HepG2 (cell line): ENCODE data around the gene PA2G4. TPM values are rescaled to one million over a fixed set of nuclear protein-coding genes. Genes with fewer than 3 reads are reported as not detected.

Experiments
- ATAC-seq: fragments of 200-7000 bp; cut with Tn5 transposase; 3 replicates; pipeline ENCODE4 v1.9.1; 2020; ENCODE audit warnings: mild to moderate bottlenecking, moderate library complexity
- BruUV-seq: library from RNA; stranded (reverse); fragments of 400-500 nt; replicated peaks from 2 replicates; lab custom pipeline; 2021; lab: Mats Ljungman, UMichigan
- CTCF ChIA-PET: fragments of 300-600 bp; formaldehyde crosslinking; extraction: SDS; loops from one replicate; lab custom pipeline; 2021; ENCODE audit warnings: low total read pairs, inconsistent platforms, low intra/inter-chr PET ratio; lab: Yijun Ruan, JAX
- POLR2A ChIA-PET: fragments of 350-600 bp; sonication (Branson Sonifier 250); formaldehyde crosslinking; loops from one replicate; lab custom pipeline; 2020; ENCODE audit warnings: antibody characterized with exemption, inconsistent platforms; lab: Yijun Ruan, JAX
- DNase-seq: peaks from one replicate; pipeline ENCODE4 v3.0.0-alpha.2; 2015; ENCODE audit warnings: low spot score
- FAIRE-seq: peaks from 3 replicates; lab custom pipeline; 2011; peaks lifted over from hg19 to GRCh38; lab: Jason Lieb, UNC
- H2AFZ ChIP-seq: one replicate; pipeline ENCODE4 v1.6.1; 2011; ENCODE audit warnings: low read length, inconsistent platforms
- H3K27ac ChIP-seq: fragments of 300-600 bp; 3 replicates; pipeline ENCODE4 v1.8.0; 2011; ENCODE audit warnings: mixed run types, mild to moderate bottlenecking, mixed read lengths, low read length, inconsistent platforms; ENCODE audit not compliant: insufficient read depth; ENCODE audit errors: extremely low read length
- H3K27me3 ChIP-seq, 2 experiments: fragments of 200-600 bp in 1 of 2; 2 replicates in 1 of 2; 3 replicates in 1 of 2; pipeline versions ENCODE4 v1.6.0 to v1.8.0; 2011; ENCODE audit warnings: low read length in 2 of 2, mild to moderate bottlenecking in 2 of 2, moderate library complexity in 2 of 2, inconsistent platforms in 1 of 2; ENCODE audit not compliant: insufficient read depth in 2 of 2, control insufficient read depth in 1 of 2
- H3K36me3 ChIP-seq, 2 experiments: fragments of 200-600 bp in 1 of 2; replicated peaks in 1 of 2; 2 replicates in 1 of 2; 3 replicates in 1 of 2; pipeline versions ENCODE4 v1.5.1 to v1.8.0; 2011; ENCODE audit warnings: low read length in 2 of 2, inconsistent platforms in 1 of 2; ENCODE audit not compliant: insufficient read depth in 2 of 2, control insufficient read depth in 1 of 2
- H3K4me1 ChIP-seq: 2 replicates; pipeline ENCODE4 v1.5.1; 2012; ENCODE audit warnings: low read length, inconsistent platforms; ENCODE audit not compliant: insufficient read depth
- H3K4me2 ChIP-seq: 2 replicates; pipeline ENCODE4 v1.6.0; 2011; ENCODE audit warnings: low read depth, low read length, inconsistent platforms
- H3K4me3 ChIP-seq, 3 experiments: fragments of 200-600 bp in 1 of 3; sonication (generic), shearing (Covaris generic) in 1 of 3; replicated peaks in 1 of 3; 2 replicates each; pipeline ENCODE4 v1.5.1; 2011 to 2016; ENCODE audit warnings: low read length in 3 of 3, inconsistent platforms in 2 of 3, low read depth in 2 of 3, mild to moderate bottlenecking in 2 of 3, control low read depth in 1 of 3, mixed read lengths in 1 of 3; ENCODE audit not compliant: insufficient read depth in 1 of 3
- H3K79me2 ChIP-seq: one replicate; pipeline ENCODE4 v1.6.1; 2011; ENCODE audit warnings: low read length, inconsistent platforms; ENCODE audit not compliant: insufficient read depth
- H3K9ac ChIP-seq: 2 replicates; pipeline ENCODE4 v1.6.0; 2011; ENCODE audit warnings: mild to moderate bottlenecking, low read depth, low read length, inconsistent platforms; ENCODE audit not compliant: insufficient read depth
- H3K9me3 ChIP-seq: 2 replicates; pipeline ENCODE4 v1.5.1; 2012; ENCODE audit warnings: mild to moderate bottlenecking, low read length
- H4K20me1 ChIP-seq: 2 replicates; pipeline ENCODE4 v1.6.0; 2011; ENCODE audit warnings: inconsistent platforms, mild to moderate bottlenecking, low read length, moderate library complexity; ENCODE audit not compliant: insufficient read depth
- BRCA1 ChIP-seq: sonication (generic); formaldehyde crosslinking; IDR thresholded peaks from 2 replicates; pipeline ENCODE4 v1.4.0; 2020; ENCODE audit warnings: missing genetic modification reagents
- MYC ChIP-seq: sonication (generic); formaldehyde crosslinking; IDR thresholded peaks from 2 replicates; pipeline ENCODE4 v1.9.0; 2021; ENCODE audit warnings: missing genetic modification reagents, borderline replicate concordance
- RBFOX2 ChIP-seq: fragments of 200-400 bp; formaldehyde crosslinking; IDR thresholded peaks from 2 replicates; pipeline ENCODE4 v1.6.1; 2017; ENCODE audit warnings: low read depth, mild to moderate bottlenecking, low read length
- TCF12 ChIP-seq, 2 experiments: fragments of 450-650 bp in 1 of 2; sonication (generic) in 1 of 2; formaldehyde crosslinking in 1 of 2; IDR thresholded peaks; 2 replicates each; pipeline versions ENCODE4 v1.6.1 to v1.8.0; 2017 to 2022; ENCODE audit warnings: antibody characterized with exemption in 1 of 2, mild to moderate bottlenecking in 1 of 2, missing genetic modification reagents in 1 of 2, moderate library complexity in 1 of 2
- THAP11 ChIP-seq: IDR thresholded peaks from 2 replicates; pipeline ENCODE4 v1.6.1; 2016; ENCODE audit warnings: missing biosample characterization, missing genetic modification reagents
- YEATS4 ChIP-seq: sonication (generic); formaldehyde crosslinking; IDR thresholded peaks from 2 replicates; pipeline ENCODE4 v1.4.0; 2020; ENCODE audit warnings: missing genetic modification reagents, borderline replicate concordance
- ZC3H4 ChIP-seq: sonication (generic); formaldehyde crosslinking; IDR thresholded peaks from 2 replicates; pipeline ENCODE4 v1.4.0; 2020; ENCODE audit warnings: missing genetic modification reagents, borderline replicate concordance
- WGBS: methylation state at CpG from one replicate; pipeline ENCODE4 v1.1.6; 2017; ENCODE audit warnings: low lambda C conversion rate; 5-methylcytosine and 5-hydroxymethylcytosine counted together
- in situ Hi-C: cut with HindIII; loops from 2 replicates; pipeline ENCODE4 v1.10.0; 2017; ENCODE audit warnings: low pct_unique_long_range_greater_than_20kb; ENCODE audit not compliant: extremely low pct_ligation_motif_present
- intact Hi-C: fragments of 100-400 bp; cut with micrococcal nuclease; formaldehyde crosslinking; loops from one replicate; pipeline ENCODE4 v1.10.0; 2022; ENCODE audit not compliant: unreplicated experiment
- polyA plus RNA-seq, 8 experiments: library from polyadenylated mRNA; depleted of rRNA in 3 of 8; stranded (reverse) in 7 of 8; unstranded in 1 of 8; fragments of >200 nt; fragmentation: Illumina TruSeq in 4 of 8; extraction: Trizol in 4 of 8; gene quantifications; 2 replicates each; pipeline versions ENCODE4 v1.2.1 to v1.2.3, GENCODE V29; 2011 to 2016; ENCODE audit warnings: low read depth in 4 of 8, missing spikeins in 1 of 8, mixed read lengths in 1 of 8; ENCODE audit not compliant: insufficient read depth in 1 of 8
- total RNA-seq, 5 experiments: library from RNA; depleted of rRNA; stranded (reverse); fragments of >200 nt; fragmentation: Illumina TruSeq; extraction: Trizol; gene quantifications; 2 replicates each; pipeline ENCODE4 v1.2.3, GENCODE V29; 2016; ENCODE audit warnings: low read depth in 1 of 5
- TF ChIP-seq, protein P1 (sequence below): sonication (generic); formaldehyde crosslinking; IDR thresholded peaks from 2 replicates; pipeline ENCODE4 v1.8.0; 2022; ENCODE audit warnings: low read depth, missing genetic modification reagents

Gene PA2G4
- total and polyA plus RNA-seq, 2 of the 13 experiments (the other 11 are each of a cell fraction or from before 2014, with no cell fraction given), result 147 to 240 TPM

DNA sequence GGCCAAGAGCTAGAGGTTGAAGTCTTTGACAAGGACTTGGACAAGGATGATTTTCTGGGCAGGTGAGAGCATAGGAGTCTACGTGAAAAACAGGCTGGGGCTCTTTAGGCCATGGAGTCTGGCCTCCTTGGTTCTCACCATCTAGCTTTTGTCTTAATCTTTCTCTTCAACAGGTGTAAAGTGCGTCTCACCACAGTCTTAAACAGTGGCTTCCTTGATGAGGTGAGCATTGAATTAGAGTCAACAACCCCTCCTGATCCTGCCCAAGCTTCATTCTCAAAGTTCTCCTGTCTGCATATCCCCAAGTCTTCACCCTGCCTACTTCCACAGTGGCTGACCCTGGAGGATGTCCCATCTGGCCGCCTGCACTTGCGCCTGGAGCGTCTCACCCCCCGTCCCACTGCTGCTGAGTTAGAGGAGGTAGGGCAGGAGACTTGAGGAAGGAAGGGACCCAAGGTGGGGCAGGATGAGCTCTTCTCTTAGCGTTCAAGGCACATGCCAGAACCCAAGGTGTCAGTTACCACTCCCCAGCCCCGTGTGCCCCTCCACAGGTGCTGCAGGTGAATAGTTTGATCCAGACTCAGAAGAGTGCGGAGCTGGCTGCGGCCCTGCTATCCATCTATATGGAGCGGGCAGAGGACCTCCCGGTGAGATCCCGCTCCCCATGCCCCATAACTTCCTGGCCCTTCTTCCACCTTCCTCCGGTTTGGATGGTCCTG is 33.7 kb downstream of the PA2G4 start:
- H3K36me3 ChIP-seq, result peaks cover 17 to 73% of the 10 kb centered on the region in 2 experiments
- POLR2A ChIA-PET, result interaction anchor here (2.1 kb wide), 1 partner anchor 10 kb away, joined by 6 read pairs; the partner anchor contains the start of gene ESYT1
- H2AFZ ChIP-seq, result no peak overlapping the region
- H3K79me2 ChIP-seq, result no peaks in the 10 kb centered on the region
- H3K4me3 ChIP-seq, result no peak overlapping the region
- ATAC-seq (no peak), FAIRE-seq (no peak), DNase-seq (no peak)
- TF ChIP-seq BRCA1, result no peak
- no peak for TF ChIP-seq YEATS4 (CRISPR knock-in tag)
- TF ChIP-seq, protein P1, sequence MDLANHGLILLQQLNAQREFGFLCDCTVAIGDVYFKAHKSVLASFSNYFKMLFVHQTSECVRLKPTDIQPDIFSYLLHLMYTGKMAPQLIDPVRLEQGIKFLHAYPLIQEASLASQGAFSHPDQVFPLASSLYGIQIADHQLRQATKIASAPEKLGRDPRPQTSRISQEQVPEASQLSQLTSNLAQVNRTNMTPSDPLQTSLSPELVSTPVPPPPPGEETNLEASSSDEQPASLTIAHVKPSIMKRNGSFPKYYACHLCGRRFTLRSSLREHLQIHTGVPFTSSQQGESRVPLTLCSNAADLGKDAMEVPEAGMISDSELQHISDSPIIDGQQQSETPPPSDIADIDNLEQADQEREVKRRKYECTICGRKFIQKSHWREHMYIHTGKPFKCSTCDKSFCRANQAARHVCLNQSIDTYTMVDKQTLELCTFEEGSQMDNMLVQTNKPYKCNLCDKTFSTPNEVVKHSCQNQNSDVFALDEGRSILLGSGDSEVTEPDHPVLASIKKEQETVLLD (CRISPR knock-in tag), result no peak
- TF ChIP-seq TCF12 (IDR thresholded peaks at IDR 0.05), result no peak
- no peak for TF ChIP-seq TCF12 (CRISPR knock-in tag; IDR thresholded peaks at IDR 0.05)
- no peak for TF ChIP-seq MYC (CRISPR knock-in tag)
- TF ChIP-seq RBFOX2, result 0 out of 2 replicates have a peak, but pooled peaks have one; percentile 9
- TF ChIP-seq ZC3H4 (CRISPR knock-in tag), result no peak
- TF ChIP-seq THAP11 (CRISPR knock-in tag), result no peak
- no peaks in the 10 kb centered on the region for H4K20me1 ChIP-seq
- H3K9ac ChIP-seq, result no peak overlapping the region
- H3K27me3 ChIP-seq, result no peaks in the 10 kb centered on the region
- in situ Hi-C loops (no loop called here), intact Hi-C loops (no loop called here)
- no peaks in the 10 kb centered on the region for H3K4me1 ChIP-seq
- BruUV-seq, result no TSS peak
- no peak overlapping the region for H3K4me2 ChIP-seq
- no peaks in the 10 kb centered on the region for H3K9me3 ChIP-seq
- H3K27ac ChIP-seq, result no peak overlapping the region
- CTCF ChIA-PET, result no interaction called here
- WGBS, result 96% methylated on average over 13 of the region's 14 CpGs
